Measurements from ENCODE around the gene MED20.

The MED20 gene

GRCh38 chr6:41941280-41942066, 20.5 kb upstream of the MED20 start, which contains the start of gene CCND3:
Gene CCND3 (minus strand): TSS chr6:41941808. CDS start chr6:41941649, 159 bp downstream.
- DNase-seq (ENCODE audit: low read depth): peak; percentile 90

- no peak for DNase-seq (ENCODE audit: low read depth)
Measured at GRCh38 chr6:41940759-41941279, 19.9 kb upstream of the MED20 start.

- DNase-seq (ENCODE audit: low read depth): peak; percentile 67
Measured at GRCh38 chr6:41939848-41940758, 19.2 kb upstream of the MED20 start.

- peak; percentile 76 for DNase-seq (ENCODE audit: low read depth)
Measured at GRCh38 chr6:41939176-41939847, 18.4 kb upstream of the MED20 start.

- DNase-seq (ENCODE audit: low read depth): no peak
Measured at GRCh38 chr6:41938590-41939175, 17.7 kb upstream of the MED20 start.

- DNase-seq (ENCODE audit: low read depth): no peak
Measured at GRCh38 chr6:41937861-41938574, 17.1 kb upstream of the MED20 start.

GRCh38 chr6:41937472-41937860, 16.5 kb upstream of the MED20 start:
- no peak for DNase-seq (ENCODE audit: low read depth)

- peak; percentile 93 for DNase-seq (ENCODE audit: low read depth)
Measured at GRCh38 chr6:41936073-41936837, 15.3 kb upstream of the MED20 start.

GRCh38 chr6:41935685-41936072, 14.7 kb upstream of the MED20 start:
- no peak for DNase-seq (ENCODE audit: low read depth)

- no peak for DNase-seq (ENCODE audit: low read depth)
Measured at GRCh38 chr6:41935193-41935574, 14.2 kb upstream of the MED20 start.

GRCh38 chr6:41934278-41935192, 13.6 kb upstream of the MED20 start:
- DNase-seq (ENCODE audit: low read depth): peak; percentile 76

- DNase-seq (ENCODE audit: low read depth): no peak
Measured at GRCh38 chr6:41932378-41932777, 11.4 kb upstream of the MED20 start.

- no peak for DNase-seq (ENCODE audit: low read depth)
Measured at GRCh38 chr6:41931792-41932191, 10.9 kb upstream of the MED20 start.

- DNase-seq (ENCODE audit: low read depth): no peak
Measured at GRCh38 chr6:41929924-41930323, 9.0 kb upstream of the MED20 start.

- no peak for DNase-seq (ENCODE audit: low read depth)
Measured at GRCh38 chr6:41927253-41927652, 6.3 kb upstream of the MED20 start.

- no peak for DNase-seq (ENCODE audit: low read depth)
Measured at GRCh38 chr6:41922154-41922553, 1.2 kb upstream of the MED20 start.

GRCh38 chr6:41921712-41921998, 716 bp upstream of the MED20 start:
- no peak for DNase-seq (ENCODE audit: low read depth)

GRCh38 chr6:41917528-41917927, 3.4 kb downstream of the MED20 start:
- peak; percentile 85 for DNase-seq (ENCODE audit: low read depth)

- no peak for DNase-seq (ENCODE audit: low read depth)
Measured at GRCh38 chr6:41914869-41915530, 5.9 kb downstream of the MED20 start.

Measured in fibroblast of gingiva (primary cell).